ENCODE data around the gene HDAC7. TPM values are rescaled to one million over a fixed set of nuclear protein-coding genes. Genes with fewer than 3 reads are reported as not detected.
"Not testable (repeated sequence)": the region's sequence is repeated elsewhere in the genome, so short reads cannot be mapped to it uniquely, and the experiment has no call there.

HDAC7 gene
- total RNA-seq, 1 experiment from 2014 or later = 36.2 TPM

- Histone ChIP-seq H3K27me3 (ENCODE audit: low read length) (no peaks in the 10 kb centered on the region), H3K79me2 (ENCODE audit: low read length) (no peaks in the 10 kb centered on the region), H3K4me2 (ENCODE audit: low read depth, low read length, poor library complexity, severe bottlenecking) (no peak overlapping the region), H3K27ac (ENCODE audit: low read length) (no peak overlapping the region), H3K9me3 (ENCODE audit: low read length) (no peaks in the 10 kb centered on the region), H3K9ac (ENCODE audit: low read length) (no peak overlapping the region), H3K4me3 (ENCODE audit: low read length) (no peak overlapping the region), H3K4me1 (ENCODE audit: low read length) (no peaks in the 10 kb centered on the region), H2AFZ (ENCODE audit: low read length) (no peak overlapping the region), H3K36me3 (ENCODE audit: insufficient read depth, low read length) (no peaks in the 10 kb centered on the region), H4K20me1 (ENCODE audit: insufficient read depth, low read depth, low read length) (no peaks in the 10 kb centered on the region), H3K9me2 (replicated peaks; ENCODE audit: insufficient read depth, low read length) (no peaks in the 10 kb centered on the region)
- DNase-seq = no peak
Measured at GRCh38 chr12:47844264-47845019, 24.7 kb upstream of the HDAC7 start.

- H3K4me1 ChIP-seq (ENCODE audit: low read length) = no peaks in the 10 kb centered on the region; the same call in 1 of the 2 replicates
- H3K9ac ChIP-seq (ENCODE audit: low read length) = no peak overlapping the region
- no peak overlapping the region for H3K4me3 ChIP-seq (ENCODE audit: low read length)
- no peaks in the 10 kb centered on the region for H3K27me3 ChIP-seq (ENCODE audit: low read length)
- no peaks in the 10 kb centered on the region for H3K36me3 ChIP-seq (ENCODE audit: insufficient read depth, low read length)
- H3K4me2 ChIP-seq (ENCODE audit: low read depth, low read length, poor library complexity, severe bottlenecking) = no peak overlapping the region
- no peaks in the 10 kb centered on the region for H4K20me1 ChIP-seq (ENCODE audit: insufficient read depth, low read depth, low read length)
- no peaks in the 10 kb centered on the region for H3K9me2 ChIP-seq (replicated peaks; ENCODE audit: insufficient read depth, low read length)
- no peak overlapping the region for H2AFZ ChIP-seq (ENCODE audit: low read length)
- H3K9me3 ChIP-seq (ENCODE audit: low read length) = no peaks in the 10 kb centered on the region
- no peaks in the 10 kb centered on the region for H3K79me2 ChIP-seq (ENCODE audit: low read length)
- no peak overlapping the region for H3K27ac ChIP-seq (ENCODE audit: low read length)
- DNase-seq = no peak
Measured at GRCh38 chr12:47843226-47843980, 23.7 kb upstream of the HDAC7 start.

- not testable (repeated sequence) for H3K4me2 ChIP-seq (ENCODE audit: low read depth, low read length, poor library complexity, severe bottlenecking); H3K4me3 ChIP-seq (ENCODE audit: low read length); H3K36me3 ChIP-seq (ENCODE audit: insufficient read depth, low read length); H3K9me3 ChIP-seq (ENCODE audit: low read length); DNase-seq; H2AFZ ChIP-seq (ENCODE audit: low read length); H3K27ac ChIP-seq (ENCODE audit: low read length); H3K9me2 ChIP-seq (replicated peaks; ENCODE audit: insufficient read depth, low read length); H4K20me1 ChIP-seq (ENCODE audit: insufficient read depth, low read depth, low read length); H3K79me2 ChIP-seq (ENCODE audit: low read length); H3K9ac ChIP-seq (ENCODE audit: low read length); H3K27me3 ChIP-seq (ENCODE audit: low read length); H3K4me1 ChIP-seq (ENCODE audit: low read length)
Measured at GRCh38 chr12:47842543-47842942, 22.8 kb upstream of the HDAC7 start.

GRCh38 chr12:47841910-47842309, 22.2 kb upstream of the HDAC7 start:
- no peaks in the 10 kb centered on the region for H3K9me2 ChIP-seq (replicated peaks; ENCODE audit: insufficient read depth, low read length)

GRCh38 chr12:47841501-47841900, 21.8 kb upstream of the HDAC7 start:
- no peak overlapping the region for H2AFZ ChIP-seq (ENCODE audit: low read length)
- no peaks in the 10 kb centered on the region for H3K9me2 ChIP-seq (replicated peaks; ENCODE audit: insufficient read depth, low read length)
- no peaks in the 10 kb centered on the region for H3K36me3 ChIP-seq (ENCODE audit: insufficient read depth, low read length)
- no peaks in the 10 kb centered on the region for H3K27me3 ChIP-seq (ENCODE audit: low read length)
- H3K79me2 ChIP-seq (ENCODE audit: low read length) = no peaks in the 10 kb centered on the region
- H3K4me1 ChIP-seq (ENCODE audit: low read length) = peaks cover 19% of the 10 kb centered on the region
- no peak overlapping the region for H3K9ac ChIP-seq (ENCODE audit: low read length)
- DNase-seq = no peak
- no peaks in the 10 kb centered on the region for H3K9me3 ChIP-seq (ENCODE audit: low read length)
- H4K20me1 ChIP-seq (ENCODE audit: insufficient read depth, low read depth, low read length) = no peaks in the 10 kb centered on the region
- no peak overlapping the region for H3K4me2 ChIP-seq (ENCODE audit: low read depth, low read length, poor library complexity, severe bottlenecking)
- H3K27ac ChIP-seq (ENCODE audit: low read length) = no peak overlapping the region
- H3K4me3 ChIP-seq (ENCODE audit: low read length) = no peak overlapping the region

More at GRCh38 chr12:47841910-47842309, 22.2 kb upstream of the HDAC7 start:
- Histone ChIP-seq H2AFZ (ENCODE audit: low read length) (no peak overlapping the region), H3K36me3 (ENCODE audit: insufficient read depth, low read length) (no peaks in the 10 kb centered on the region), H3K9me3 (ENCODE audit: low read length) (no peaks in the 10 kb centered on the region), H3K4me3 (ENCODE audit: low read length) (no peak overlapping the region), H3K79me2 (ENCODE audit: low read length) (no peaks in the 10 kb centered on the region), H4K20me1 (ENCODE audit: insufficient read depth, low read depth, low read length) (no peaks in the 10 kb centered on the region), H3K9ac (ENCODE audit: low read length) (no peak overlapping the region), H3K27me3 (ENCODE audit: low read length) (no peaks in the 10 kb centered on the region), H3K4me1 (ENCODE audit: low read length) (peaks cover 15% of the 10 kb centered on the region), H3K4me2 (ENCODE audit: low read depth, low read length, poor library complexity, severe bottlenecking) (no peak overlapping the region), H3K27ac (ENCODE audit: low read length) (no peak overlapping the region)
- DNase-seq = no peak

GRCh38 chr12:47840571-47840970, 20.9 kb upstream of the HDAC7 start:
- H4K20me1 ChIP-seq (ENCODE audit: insufficient read depth, low read depth, low read length) = no peaks in the 10 kb centered on the region
- no peak for DNase-seq
- H3K9ac ChIP-seq (ENCODE audit: low read length) = no peak overlapping the region
- no peaks in the 10 kb centered on the region for H3K27me3 ChIP-seq (ENCODE audit: low read length)
- H2AFZ ChIP-seq (ENCODE audit: low read length) = no peak overlapping the region
- no peaks in the 10 kb centered on the region for H3K36me3 ChIP-seq (ENCODE audit: insufficient read depth, low read length)
- no peaks in the 10 kb centered on the region for H3K9me3 ChIP-seq (ENCODE audit: low read length)
- H3K4me2 ChIP-seq (ENCODE audit: low read depth, low read length, poor library complexity, severe bottlenecking) = no peak overlapping the region
- no peak overlapping the region for H3K4me3 ChIP-seq (ENCODE audit: low read length)
- no peaks in the 10 kb centered on the region for H3K9me2 ChIP-seq (replicated peaks; ENCODE audit: insufficient read depth, low read length)
- H3K4me1 ChIP-seq (ENCODE audit: low read length) = peaks cover 28% of the 10 kb centered on the region
- H3K27ac ChIP-seq (ENCODE audit: low read length) = no peak overlapping the region
- no peaks in the 10 kb centered on the region for H3K79me2 ChIP-seq (ENCODE audit: low read length)

GRCh38 chr12:47839214-47839876, 19.6 kb upstream of the HDAC7 start:
- no peaks in the 10 kb centered on the region for H3K9me3 ChIP-seq (ENCODE audit: low read length)
- no peaks in the 10 kb centered on the region for H4K20me1 ChIP-seq (ENCODE audit: insufficient read depth, low read depth, low read length)
- no peaks in the 10 kb centered on the region for H3K9me2 ChIP-seq (replicated peaks; ENCODE audit: insufficient read depth, low read length)
- DNase-seq = no peak
- H3K27ac ChIP-seq (ENCODE audit: low read length) = no peak overlapping the region
- no peak overlapping the region for H3K4me2 ChIP-seq (ENCODE audit: low read depth, low read length, poor library complexity, severe bottlenecking)
- H3K9ac ChIP-seq (ENCODE audit: low read length) = no peak overlapping the region
- no peaks in the 10 kb centered on the region for H3K27me3 ChIP-seq (ENCODE audit: low read length)
- no peaks in the 10 kb centered on the region for H3K79me2 ChIP-seq (ENCODE audit: low read length)
- no peak overlapping the region for H2AFZ ChIP-seq (ENCODE audit: low read length)
- peaks cover 40% of the 10 kb centered on the region for H3K4me1 ChIP-seq (ENCODE audit: low read length)
- no peak overlapping the region for H3K4me3 ChIP-seq (ENCODE audit: low read length)
- no peaks in the 10 kb centered on the region for H3K36me3 ChIP-seq (ENCODE audit: insufficient read depth, low read length)

- Histone ChIP-seq H3K4me3 (ENCODE audit: low read length) (no peak overlapping the region), H2AFZ (ENCODE audit: low read length) (no peak overlapping the region), H3K9ac (ENCODE audit: low read length) (no peak overlapping the region)
Measured at GRCh38 chr12:47838286-47838931, 18.7 kb upstream of the HDAC7 start.

More at GRCh38 chr12:47838286-47838931, 18.7 kb upstream of the HDAC7 start:
- Histone ChIP-seq H3K27me3 (ENCODE audit: low read length) (no peaks in the 10 kb centered on the region), H4K20me1 (ENCODE audit: insufficient read depth, low read depth, low read length) (no peaks in the 10 kb centered on the region), H3K27ac (ENCODE audit: low read length) (no peak overlapping the region), H3K79me2 (ENCODE audit: low read length) (no peaks in the 10 kb centered on the region), H3K36me3 (ENCODE audit: insufficient read depth, low read length) (no peaks in the 10 kb centered on the region), H3K9me2 (replicated peaks; ENCODE audit: insufficient read depth, low read length) (no peaks in the 10 kb centered on the region), H3K4me2 (ENCODE audit: low read depth, low read length, poor library complexity, severe bottlenecking) (no peak overlapping the region), H3K4me1 (ENCODE audit: low read length) (peaks cover 50% of the 10 kb centered on the region), H3K9me3 (ENCODE audit: low read length) (no peaks in the 10 kb centered on the region)
- DNase-seq = peak; percentile 79

Measured in Karpas-422 (cell line).